SH-SY5Y (cell line): ENCODE data around the gene GRIK1.

ENCODE experiments used
- GATA2 ChIP-seq: IDR thresholded peaks from 2 replicates; pipeline ENCODE4 v1.6.1; 2011; ENCODE audit warnings: mild to moderate bottlenecking, low read depth, low read length
- GATA3 ChIP-seq: IDR thresholded peaks from 2 replicates; pipeline ENCODE4 v1.6.1; 2011; ENCODE audit warnings: low read depth, mild to moderate bottlenecking, low read length, moderate library complexity

DNA sequence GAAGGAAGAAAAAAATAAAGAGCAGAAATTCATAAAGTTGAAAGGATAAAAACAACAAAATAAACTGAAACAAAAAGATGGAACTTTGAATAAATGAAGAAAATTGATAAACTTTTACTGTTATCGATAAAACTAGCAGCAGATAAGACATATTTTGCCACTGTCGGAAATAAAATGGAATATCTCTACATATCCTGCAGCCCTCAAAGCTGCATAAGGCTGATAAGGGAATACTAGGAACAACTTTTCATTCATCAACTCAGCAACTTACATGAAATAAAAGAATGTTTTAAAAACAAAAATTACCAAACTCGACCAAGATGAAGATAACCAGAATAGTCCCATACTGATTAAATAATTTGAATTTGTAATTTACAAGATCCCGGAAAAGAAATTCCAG is 48.0 kb upstream of the GRIK1 start:
- TF ChIP-seq GATA3: no peak
- no peak for TF ChIP-seq GATA2
